KBM-7 (cell line): ENCODE measurements around the gene RXRG.

Experiments
- DNase-seq: peaks from one replicate; pipeline ENCODE4 v3.0.0-alpha.2; 2015
- in situ Hi-C: fragments of 300-500 bp; cut with MboI; formaldehyde crosslinking; loops from 2 replicates; pipeline ENCODE4 v1.14.3; 2020; ENCODE audit warnings: low sequenced_read_pairs, low pct_unique_long_range_greater_than_20kb, mixed read lengths

Gene RXRG

DNA sequence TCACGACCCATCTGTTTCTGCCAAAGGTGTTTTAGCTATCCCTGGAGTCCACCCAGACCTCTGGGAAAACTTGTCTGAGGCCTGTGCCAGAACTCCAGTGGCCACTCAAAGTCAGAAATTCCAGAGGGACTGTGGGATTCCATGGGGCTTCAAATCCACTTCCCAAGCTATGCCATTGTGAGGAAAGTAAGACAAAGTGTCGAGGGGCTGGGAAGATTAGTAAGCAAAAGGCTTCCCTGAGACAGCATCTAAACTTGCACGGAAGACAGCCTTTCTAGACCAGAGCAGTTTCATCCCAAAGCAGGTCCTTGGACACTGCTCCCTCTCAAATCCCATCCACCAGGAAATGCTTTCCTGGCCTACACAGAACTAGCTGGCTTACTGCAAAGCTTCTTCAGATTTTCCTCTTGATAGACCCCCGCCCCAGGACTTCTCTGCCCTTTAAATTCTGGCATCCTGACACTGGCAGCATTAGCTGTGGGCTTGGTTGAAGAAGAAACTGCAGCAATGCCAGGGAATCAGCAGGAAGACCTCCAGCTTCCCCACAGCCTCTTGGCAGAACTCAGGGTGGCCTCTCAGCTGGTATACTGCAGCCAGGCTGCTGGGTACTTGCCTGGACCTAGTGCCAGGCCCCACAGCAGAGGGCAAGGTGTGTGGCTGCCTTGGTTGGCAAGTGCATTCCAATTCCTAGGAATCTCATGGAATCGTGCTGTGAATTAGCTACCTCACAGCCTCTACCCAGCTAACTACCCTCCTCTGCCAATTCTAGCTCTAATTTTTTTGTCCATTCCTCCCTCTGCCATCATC, 61.1 kb downstream of the RXRG start:
- no peak for DNase-seq
- in situ Hi-C loops: loop anchor here (25.0 kb wide), 1 partner anchor 528 kb away; no protein-coding TSS in a partner anchor

DNA sequence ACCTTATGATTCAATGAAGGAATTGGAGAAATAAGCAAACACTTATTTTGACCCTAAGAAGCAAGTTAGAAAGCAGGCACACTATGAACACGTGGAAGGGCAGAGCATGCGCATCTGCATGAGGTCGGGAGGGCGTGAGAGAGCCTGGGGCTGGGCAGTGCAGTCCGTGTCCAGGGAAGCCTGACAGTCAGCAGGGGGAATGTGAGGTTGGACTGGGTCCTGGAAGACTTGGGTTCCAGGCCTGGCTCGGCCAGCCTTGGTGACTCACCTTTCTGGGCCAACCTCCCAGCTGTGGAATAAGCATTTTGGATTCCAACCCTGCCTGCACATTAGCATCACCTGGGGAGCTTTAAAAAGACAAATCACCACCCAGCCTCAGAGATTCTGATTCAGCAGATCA, 61.9 kb downstream of the RXRG start:
- no peak for DNase-seq
- in situ Hi-C loops: loop anchor here (25.0 kb wide), 1 partner anchor 529 kb away; no protein-coding TSS in a partner anchor

DNA sequence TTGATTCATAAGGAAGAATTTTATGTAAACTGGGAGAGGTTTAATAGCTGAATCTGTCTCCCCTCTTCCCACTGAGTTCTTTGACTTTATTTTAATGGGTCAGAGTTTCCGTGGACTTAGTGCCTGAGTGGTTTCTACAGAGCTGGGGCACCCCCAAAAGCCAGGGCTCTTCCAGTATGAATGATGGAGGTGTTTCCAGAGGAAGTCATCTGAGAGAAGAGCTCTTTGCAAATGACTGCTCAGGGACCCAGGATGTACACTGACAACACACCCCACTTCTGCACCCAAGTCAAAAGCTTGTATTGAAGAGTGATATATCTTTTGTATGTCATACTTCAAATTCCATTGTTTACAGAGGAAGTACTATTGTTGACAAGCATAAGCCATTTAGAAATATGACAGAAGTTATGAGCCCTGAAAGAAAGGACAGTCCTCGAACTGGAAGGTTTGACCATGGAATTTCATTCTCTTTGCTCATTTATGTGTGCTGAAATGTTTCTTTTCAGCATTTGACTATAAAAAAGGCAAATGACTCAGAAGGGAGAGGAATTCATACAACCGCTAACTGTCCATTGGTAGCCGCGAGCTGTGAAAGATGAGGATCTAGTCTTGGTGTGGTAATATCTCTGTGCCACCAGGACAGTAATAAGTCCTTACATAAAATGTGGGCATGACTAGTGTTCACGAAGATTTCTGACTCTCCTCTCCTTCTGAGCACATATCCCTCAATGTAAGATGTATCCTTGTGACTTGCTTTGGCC, 63.0 kb downstream of the RXRG start:
- no peak for DNase-seq
- in situ Hi-C loops: loop anchor here (25.0 kb wide), 1 partner anchor 530 kb away; no protein-coding TSS in a partner anchor

DNA sequence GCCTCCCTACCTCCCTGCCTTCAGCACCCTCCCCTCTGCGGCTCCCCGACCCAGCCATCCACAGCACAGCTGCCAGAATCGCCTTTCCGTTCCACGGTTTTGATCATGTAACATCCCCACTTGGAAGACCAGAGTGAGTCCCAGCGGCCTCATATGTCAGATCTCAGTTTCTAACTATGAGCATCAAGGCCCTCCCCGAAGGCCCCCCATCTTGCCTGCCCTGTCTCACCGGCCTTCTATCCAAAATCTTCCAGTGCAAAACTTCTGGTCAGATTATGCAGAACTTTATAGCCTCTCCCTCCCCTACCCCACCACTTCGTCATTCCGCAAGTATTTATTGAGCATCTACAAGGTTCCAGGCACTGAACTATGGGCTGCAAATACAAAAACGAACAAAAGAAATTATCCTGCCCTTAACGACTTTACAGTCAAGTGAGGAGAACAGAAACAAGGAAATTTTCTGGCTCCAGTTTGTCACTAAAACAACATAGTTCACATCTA, 68.1 kb downstream of the RXRG start:
- in situ Hi-C loops: loop anchor here (25.0 kb wide), 1 partner anchor 535 kb away; no protein-coding TSS in a partner anchor
- no peak for DNase-seq

DNA sequence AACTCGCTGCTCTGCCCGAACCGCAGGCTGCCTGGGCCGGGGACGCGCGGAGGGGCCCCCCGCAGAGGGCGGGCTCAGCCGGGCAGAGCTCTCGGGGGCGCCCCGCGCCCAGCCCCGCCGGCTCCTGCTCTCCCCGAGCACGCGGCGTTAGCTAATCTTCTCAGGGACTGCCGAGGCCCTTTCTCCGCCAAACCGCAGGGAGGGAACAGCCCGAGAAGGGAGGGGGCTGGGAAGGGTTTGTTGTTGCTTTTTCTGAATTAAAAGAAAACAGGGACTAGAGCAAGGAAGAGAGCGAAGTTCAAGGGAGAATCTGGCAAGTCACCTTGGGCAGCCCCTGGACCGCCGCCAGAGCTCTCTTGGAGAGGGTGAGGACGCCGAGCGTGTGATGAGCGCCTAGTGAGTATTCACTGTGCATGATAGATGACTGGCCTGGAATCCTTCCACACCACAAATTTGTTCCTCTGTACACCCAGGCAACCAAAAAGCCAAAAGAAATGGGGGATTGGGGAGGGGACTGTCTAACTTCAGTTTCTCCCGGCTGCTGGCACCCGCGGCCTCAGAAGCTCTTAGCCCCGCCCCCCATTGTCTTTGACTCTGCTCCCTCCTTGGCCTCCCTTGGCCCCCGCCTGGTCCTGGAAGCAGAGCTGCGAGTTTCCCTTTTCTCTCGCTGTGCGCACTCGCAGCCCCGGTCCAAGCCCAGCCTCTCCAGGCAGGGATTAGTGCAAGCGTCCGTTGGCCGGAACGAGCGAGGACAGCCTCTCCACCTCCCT, 68.7 kb downstream of the RXRG start:
- DNase-seq: peak; percentile 74
- in situ Hi-C loops: loop anchor here (25.0 kb wide), 1 partner anchor 536 kb away; no protein-coding TSS in a partner anchor

DNA sequence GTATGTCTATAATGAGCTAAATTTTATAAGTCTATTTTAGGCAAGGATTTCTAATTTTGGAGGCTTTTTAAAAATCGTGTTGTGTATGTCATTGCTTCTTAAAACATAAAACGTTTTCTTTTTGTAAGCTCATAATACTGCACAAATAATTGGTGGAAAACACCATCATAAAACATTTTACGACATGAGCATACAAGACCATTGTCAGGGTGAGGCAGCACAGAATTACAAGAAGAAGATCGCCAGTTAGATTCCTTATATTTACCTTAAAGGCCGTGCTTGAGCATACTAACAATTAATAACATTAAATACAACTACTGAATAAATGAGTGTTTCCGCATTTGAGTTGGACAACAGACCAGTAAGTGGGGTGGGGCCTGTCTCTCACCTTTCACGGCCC, 69.3 kb downstream of the RXRG start:
- DNase-seq: no peak
- in situ Hi-C loops: loop anchor here (25.0 kb wide), 1 partner anchor 537 kb away; no protein-coding TSS in a partner anchor

DNA sequence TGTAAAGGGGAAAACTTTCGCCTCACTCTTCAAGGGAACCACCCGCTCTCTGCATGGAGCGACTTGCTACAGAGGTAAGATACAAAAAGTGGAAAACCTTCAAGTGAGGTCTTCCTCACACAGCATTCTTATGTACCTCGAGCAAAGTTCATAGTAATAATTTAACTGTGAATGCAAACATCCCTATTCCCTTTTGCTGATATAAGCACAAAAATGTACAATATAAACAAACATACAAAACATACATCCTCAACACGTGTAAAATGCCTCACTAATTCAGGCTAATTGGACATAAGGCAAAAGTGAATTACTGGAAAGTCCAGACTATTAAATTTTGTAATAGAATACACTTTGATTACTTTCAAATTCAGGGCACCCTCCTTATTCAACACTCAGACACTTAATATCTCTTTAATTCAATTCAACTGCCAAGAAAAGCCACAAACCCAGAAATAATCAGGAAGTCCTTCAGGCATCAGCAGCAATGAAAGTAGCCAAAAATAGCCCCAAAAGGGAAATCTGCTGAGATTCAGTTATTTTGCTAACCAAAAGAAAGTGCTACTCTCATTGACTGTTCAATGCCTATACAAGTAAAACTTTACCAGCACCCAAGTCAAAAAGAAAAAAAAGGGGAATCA, 73.2 kb downstream of the RXRG start:
- peak; percentile 16 for DNase-seq
- in situ Hi-C loops: no loop called here

DNA sequence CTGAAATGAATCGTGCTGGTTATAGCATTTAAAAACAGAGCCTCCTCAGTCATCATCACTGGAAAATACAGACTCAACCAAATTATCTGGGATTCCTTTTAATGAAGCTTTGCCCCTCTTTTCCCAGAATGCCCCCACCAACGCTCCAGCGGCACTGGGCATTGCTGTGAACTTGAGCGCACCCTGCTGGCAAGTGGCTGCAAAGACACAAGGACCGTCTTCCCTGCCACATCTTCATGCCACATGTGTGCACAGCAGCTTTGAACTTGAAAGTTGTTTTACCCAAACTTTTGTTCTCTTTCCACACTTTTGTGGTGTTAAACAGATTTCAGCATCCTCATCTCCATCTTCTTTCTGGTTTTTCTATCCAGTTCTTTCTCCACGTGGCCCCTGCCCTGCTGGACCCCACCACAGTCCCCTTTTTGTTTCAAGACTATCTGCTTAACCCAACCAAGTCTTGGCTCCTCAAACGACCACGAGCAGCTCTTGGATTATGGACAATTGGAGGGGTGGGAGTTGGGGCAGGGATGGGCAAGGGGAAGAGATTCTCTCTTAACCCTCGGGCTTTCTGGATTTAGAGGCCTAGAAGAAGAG, 75.6 kb downstream of the RXRG start:
- peak; percentile 55 for DNase-seq
- in situ Hi-C loops: no loop called here

DNA sequence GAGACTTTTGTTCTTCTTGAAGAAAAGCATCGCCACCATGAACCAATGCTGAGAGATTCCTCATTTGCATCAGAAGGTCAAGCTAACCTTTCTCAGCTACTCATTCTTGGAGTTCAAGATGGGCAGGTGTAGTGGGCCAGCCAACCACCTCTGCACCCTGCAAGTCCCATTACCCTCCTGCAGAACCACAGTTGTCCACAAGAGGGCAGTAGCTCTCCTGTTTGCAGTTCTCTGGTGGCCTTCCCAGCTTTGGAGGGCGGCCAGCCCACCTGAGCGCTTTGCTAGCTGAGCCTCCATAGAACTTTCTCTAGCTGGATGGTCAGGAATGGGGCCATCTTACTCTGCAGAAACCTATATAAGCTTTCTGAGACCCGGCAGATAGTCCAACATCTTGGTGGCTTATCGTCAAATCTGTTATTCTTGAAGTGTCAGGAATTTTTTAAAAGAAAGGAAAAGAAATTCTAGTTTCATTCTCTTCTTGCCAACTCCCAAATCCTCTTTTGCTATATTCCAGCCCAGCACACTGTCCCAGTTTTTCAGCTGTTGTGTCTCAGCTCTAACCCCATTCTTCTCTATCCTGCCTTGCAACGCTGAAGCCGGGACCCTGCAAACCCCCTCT, 77.4 kb downstream of the RXRG start:
- DNase-seq: peak; percentile 66
- in situ Hi-C loops: no loop called here

DNA sequence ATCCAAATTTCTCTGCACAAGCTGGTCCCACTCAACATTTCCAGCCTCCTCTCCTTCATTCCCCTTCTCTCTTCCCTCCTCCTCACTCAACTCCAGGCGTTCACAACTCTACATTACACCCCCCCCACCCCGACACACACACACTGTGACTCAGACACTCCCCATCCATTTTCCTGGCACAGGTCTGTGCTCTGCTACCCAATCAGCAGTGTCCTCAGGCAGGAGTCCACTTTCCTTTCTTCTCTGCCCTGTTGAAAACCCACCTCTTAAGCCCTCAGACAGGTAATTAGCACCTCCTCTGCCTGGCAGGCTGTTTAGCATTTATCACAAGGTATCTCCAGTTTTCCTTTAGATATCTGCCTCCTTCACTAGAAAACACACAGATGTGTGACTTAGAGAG, 79.6 kb downstream of the RXRG start:
- no peak for DNase-seq
- in situ Hi-C loops: no loop called here

DNA sequence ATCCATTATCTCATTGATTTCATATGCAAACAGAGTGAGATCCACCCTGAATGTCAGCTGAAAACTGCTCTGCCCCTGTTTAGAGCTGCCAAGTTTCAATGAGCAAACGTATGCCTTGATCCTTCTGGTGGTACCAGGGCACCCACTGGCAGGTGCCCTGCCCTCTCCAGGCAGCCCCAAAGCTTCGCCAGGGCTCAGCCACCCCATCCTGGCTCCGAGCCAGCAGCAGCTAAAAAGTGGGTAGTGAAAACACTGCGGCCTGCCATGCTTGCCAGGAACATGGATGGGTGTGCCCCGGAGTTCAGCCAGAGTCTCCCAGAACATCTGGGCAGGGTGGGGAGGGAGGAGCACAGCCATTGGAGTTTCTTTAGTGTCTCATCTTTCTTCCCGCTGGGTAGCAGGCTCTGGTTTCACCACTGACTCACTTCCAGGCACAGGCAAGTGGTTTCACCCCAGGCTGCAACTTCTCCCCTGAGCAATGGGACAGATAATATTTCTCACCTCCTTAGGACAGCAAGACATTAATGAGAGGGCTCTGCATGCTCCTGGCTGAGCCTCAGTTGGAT, 80.3 kb downstream of the RXRG start:
- no peak for DNase-seq
- in situ Hi-C loops: no loop called here

DNA sequence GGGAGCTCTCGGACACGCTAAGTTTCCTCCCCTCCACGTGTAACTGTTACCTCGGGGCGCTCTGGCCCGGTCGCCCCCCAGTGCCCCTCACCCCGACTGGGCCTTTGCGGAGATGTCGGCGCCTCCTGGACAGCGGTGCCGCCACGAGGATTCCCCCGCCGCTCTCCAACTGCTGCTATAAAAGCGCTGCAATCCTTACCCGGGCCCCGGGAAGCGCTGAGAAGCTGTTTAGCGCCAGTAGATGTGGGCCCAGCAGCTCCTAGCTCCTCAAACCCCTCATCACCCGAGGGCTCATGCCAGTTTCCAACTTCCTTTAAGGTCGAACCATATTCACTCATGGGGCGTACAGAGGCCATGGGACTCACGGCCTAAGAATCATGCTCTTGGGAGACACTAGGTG, 88.0 kb downstream of the RXRG start:
- in situ Hi-C loops: no loop called here

DNA sequence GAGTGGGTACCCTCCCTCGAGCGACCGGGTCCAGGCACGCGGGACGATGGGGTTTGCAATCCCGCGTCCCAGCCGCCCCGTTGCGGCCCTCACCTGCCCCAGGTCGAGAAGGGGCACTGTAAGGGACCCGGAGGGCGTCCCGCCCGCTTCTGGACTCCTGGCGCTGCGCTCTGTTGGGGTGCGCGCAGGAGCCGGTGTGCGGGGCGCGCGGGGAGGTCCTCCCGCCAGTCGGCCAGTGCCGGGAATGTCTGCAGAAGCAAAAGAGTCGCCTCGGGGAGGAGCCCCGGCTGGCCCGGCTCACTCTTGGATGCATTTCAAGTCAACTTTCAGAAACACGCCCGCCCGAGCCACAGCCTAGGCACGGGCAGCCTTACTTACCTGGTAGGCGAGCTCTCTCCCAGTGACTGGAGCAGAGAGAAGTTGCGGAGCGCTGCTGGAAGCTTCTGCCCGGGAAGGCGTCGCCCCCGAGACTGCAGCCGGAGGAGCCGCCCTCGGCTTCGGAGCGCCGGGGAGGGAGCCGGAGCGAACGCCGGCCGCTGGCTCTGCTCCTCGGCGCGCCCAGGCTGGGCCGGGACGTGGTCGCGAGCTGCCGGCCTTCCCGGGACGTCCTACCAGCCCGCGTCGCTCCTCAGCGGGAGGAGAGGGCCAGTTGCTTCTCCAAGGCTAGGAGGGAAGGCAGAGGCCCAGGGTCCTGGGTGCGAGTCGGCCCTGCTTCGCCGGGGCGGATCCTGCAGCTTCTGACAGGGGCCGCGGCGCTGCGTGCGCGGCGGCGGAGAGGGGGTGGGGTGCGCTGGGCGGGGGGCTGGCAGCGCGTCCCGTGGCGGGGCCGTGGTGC, 88.7 kb downstream of the RXRG start, which contains the start of gene LMX1A:
LMX1A (minus strand) TSS at position 739 of the 835 bp plus-strand sequence. CDS start 1,156 bp downstream, outside the sequence.
- in situ Hi-C loops: no loop called here
- DNase-seq: no peak

More for the DNA sequence above, 88.0 kb downstream of the RXRG start:
- no peak for DNase-seq

DNA sequence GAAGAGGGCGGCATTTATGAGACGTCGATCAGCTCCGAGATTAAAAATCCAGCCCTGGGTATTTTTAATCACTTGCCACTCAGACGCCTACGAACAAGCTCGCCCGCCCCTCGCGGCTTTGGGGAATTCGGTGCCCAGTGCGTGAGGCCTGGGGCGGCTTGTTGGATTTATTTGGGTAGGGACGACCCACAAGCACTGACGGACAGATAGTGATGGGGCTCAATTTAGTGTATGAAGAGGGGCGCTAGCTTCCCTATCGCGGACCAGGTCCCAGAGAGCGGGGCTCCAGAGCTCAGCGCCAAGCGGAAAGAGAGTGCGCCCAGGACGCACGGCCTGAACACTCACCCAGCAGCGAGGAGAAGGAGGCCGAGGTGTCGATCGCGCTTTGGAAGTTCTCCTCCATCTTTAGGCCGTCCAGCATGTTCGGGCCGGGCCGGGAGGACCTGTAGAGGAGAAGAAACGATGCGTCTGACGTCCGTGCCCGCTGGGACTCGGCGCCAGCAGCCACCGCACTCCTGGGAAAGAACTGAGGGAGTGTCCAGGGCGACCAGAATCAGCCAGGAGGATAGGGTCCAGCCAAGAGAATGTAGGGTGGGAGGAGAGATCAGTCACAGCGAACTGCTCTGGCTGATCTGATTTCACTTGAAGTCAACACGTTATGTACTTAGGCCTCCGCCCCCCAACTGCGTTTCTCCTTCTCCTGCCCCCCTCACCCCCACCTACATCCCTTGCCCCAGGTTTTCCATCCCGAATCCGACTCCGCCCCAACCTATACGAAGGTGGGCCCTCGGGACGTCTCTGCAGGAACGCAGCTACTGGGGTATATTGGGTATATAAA, 89.6 kb downstream of the RXRG start:
- in situ Hi-C loops: no loop called here
- DNase-seq: no peak

DNA sequence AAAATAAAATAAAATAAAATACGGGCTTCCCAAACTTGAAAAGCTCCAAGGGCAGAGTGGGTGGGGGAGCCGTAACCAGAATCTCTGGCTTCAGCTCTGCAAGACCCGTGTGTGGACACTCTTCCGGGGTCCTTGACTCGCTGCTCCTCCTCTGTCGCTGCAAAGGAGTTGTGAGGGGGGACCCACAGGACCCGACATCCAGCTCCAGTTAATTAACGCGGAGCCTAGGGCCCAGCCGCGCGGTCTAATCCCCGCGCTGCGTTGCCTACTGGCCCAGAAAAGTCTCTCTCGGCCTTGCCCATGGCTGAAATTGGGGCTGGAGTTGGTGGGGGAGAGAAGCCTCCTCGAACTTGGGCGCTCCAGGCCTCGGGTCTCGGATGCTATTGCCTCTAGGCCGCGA, 90.2 kb downstream of the RXRG start:
- in situ Hi-C loops: no loop called here
- DNase-seq: no peak
